Mesendoderm (in vitro differentiated cells): ENCODE data around the gene DNTT.

Experiments used
- DNase-seq: peaks from one replicate; pipeline ENCODE4 v3.0.0; 2013
- H2AK5ac ChIP-seq: 2 replicates; pipeline ENCODE4 v1.6.1; 2013; ENCODE audit warnings: low read length, inconsistent platforms
- H2BK120ac ChIP-seq: 2 replicates; pipeline ENCODE4 v1.6.1; 2013; ENCODE audit warnings: low read depth, mild to moderate bottlenecking, low read length, moderate library complexity, mixed read lengths
- H2BK15ac ChIP-seq: replicated peaks from 2 replicates; pipeline ENCODE4 v1.6.1; 2013; ENCODE audit warnings: low read depth, mild to moderate bottlenecking, moderate library complexity
- H2BK5ac ChIP-seq: 2 replicates; pipeline ENCODE4 v1.6.1; 2013; ENCODE audit warnings: low read length, inconsistent platforms
- H3K18ac ChIP-seq: 2 replicates; pipeline ENCODE4 v1.6.1; 2013; ENCODE audit warnings: mild to moderate bottlenecking, low read length, mixed read lengths
- H3K23ac ChIP-seq: one replicate; pipeline ENCODE4 v1.6.1; 2013; ENCODE audit warnings: low read length
- H3K27ac ChIP-seq: 2 replicates; pipeline ENCODE4 v1.5.1; 2013; ENCODE audit warnings: low read depth, mild to moderate bottlenecking, inconsistent platforms, low read length, moderate library complexity
- H3K27me3 ChIP-seq: 2 replicates; pipeline ENCODE4 v1.6.1; 2013; ENCODE audit warnings: low read length, control low read depth, mild to moderate bottlenecking, inconsistent platforms; ENCODE audit not compliant: insufficient read depth, poor library complexity
- H3K36me3 ChIP-seq: 2 replicates; pipeline ENCODE4 v1.6.1; 2013; ENCODE audit warnings: low read length, inconsistent platforms; ENCODE audit not compliant: control insufficient read depth, insufficient read depth
- H3K4ac ChIP-seq: one replicate; pipeline ENCODE4 v1.6.1; 2013; ENCODE audit warnings: low read depth, mild to moderate bottlenecking, low read length, moderate library complexity
- H3K4me1 ChIP-seq: 2 replicates; pipeline ENCODE4 v1.6.1; 2013; ENCODE audit warnings: low read depth, low read length, inconsistent platforms; ENCODE audit not compliant: control insufficient read depth
- H3K4me2 ChIP-seq: 2 replicates; pipeline ENCODE4 v1.6.1; 2013; ENCODE audit warnings: low read length
- H3K4me3 ChIP-seq: 2 replicates; pipeline ENCODE4 v1.5.1; 2013; ENCODE audit warnings: mild to moderate bottlenecking, low read length
- H3K56ac ChIP-seq: one replicate; pipeline ENCODE4 v1.6.1; 2013; ENCODE audit warnings: low read length
- H3K79me1 ChIP-seq: 2 replicates; pipeline ENCODE4 v1.6.1; 2013; ENCODE audit warnings: low read length, inconsistent platforms
- H3K79me2 ChIP-seq: 2 replicates; pipeline ENCODE4 v1.6.1; 2013; ENCODE audit warnings: mild to moderate bottlenecking, low read length; ENCODE audit not compliant: control insufficient read depth, insufficient read depth
- H3K9ac ChIP-seq: 2 replicates; pipeline ENCODE4 v1.6.1; 2013; ENCODE audit warnings: low read length, inconsistent platforms
- H4K5ac ChIP-seq: one replicate; pipeline ENCODE4 v1.6.1; 2013; ENCODE audit warnings: low read length
- H4K8ac ChIP-seq: one replicate; pipeline ENCODE4 v1.6.1; 2013; ENCODE audit warnings: low read depth, mild to moderate bottlenecking, control low read depth, low read length, moderate library complexity
- WGBS: extraction: QIAGEN DNeasy Blood & Tissue Kit; methylation state at CpG from one replicate; pipeline ENCODE4 v1.1.7; 2013; ENCODE audit warnings: low lambda C conversion rate, missing lambda C conversion rate; ENCODE audit not compliant: insufficient coverage; ENCODE audit errors: extremely low coverage; 5-methylcytosine and 5-hydroxymethylcytosine counted together

The DNTT gene

GRCh38 chr10:96344178-96344577 lies 39.9 kb downstream of the DNTT start:
- H3K27ac ChIP-seq: no peak overlapping the region
- H3K4me1 ChIP-seq: peaks cover 4% of the 10 kb centered on the region
- no peaks in the 10 kb centered on the region for H3K79me2 ChIP-seq
- no peak overlapping the region for H3K18ac ChIP-seq
- H3K4me3 ChIP-seq: no peak overlapping the region
- no peak overlapping the region for H3K4me2 ChIP-seq
- no peaks in the 10 kb centered on the region for H3K36me3 ChIP-seq
- H2BK5ac ChIP-seq: no peak overlapping the region
- H3K23ac ChIP-seq: no peak overlapping the region
- WGBS: no CpG with 5 or more reads among the region's 4 CpGs
- no peak overlapping the region for H3K9ac ChIP-seq
- no peak overlapping the region for H2BK120ac ChIP-seq
- H4K5ac ChIP-seq: no peak overlapping the region
- no peak overlapping the region for H2AK5ac ChIP-seq
- no peak for DNase-seq
- H4K8ac ChIP-seq: no peak overlapping the region
- no peaks in the 10 kb centered on the region for H3K79me1 ChIP-seq
- no peaks in the 10 kb centered on the region for H3K27me3 ChIP-seq
- H3K56ac ChIP-seq: no peak overlapping the region
- no peak overlapping the region for H2BK15ac ChIP-seq
- H3K4ac ChIP-seq: no peak overlapping the region

DNA sequence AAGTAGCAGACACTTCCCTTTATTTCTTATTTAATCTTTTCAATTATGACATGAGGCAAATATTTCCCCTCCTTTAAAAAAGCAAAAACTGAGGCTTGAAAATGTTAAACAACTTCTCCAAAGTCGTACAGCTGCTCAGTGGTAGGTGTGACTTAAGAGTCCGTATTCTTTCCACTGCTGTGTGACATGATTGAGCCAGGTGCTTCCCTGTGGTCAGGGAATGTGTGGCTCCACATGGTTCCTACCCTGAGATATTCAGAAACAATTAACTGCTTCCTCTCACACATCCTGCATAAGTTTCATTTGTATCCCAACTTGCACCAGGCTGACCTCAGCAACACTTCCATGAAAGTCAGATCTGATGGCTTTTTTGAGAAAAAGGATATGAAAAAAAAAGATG lies 41.0 kb downstream of the DNTT start:
- DNase-seq: peak; percentile 82
- no peak overlapping the region for H4K8ac ChIP-seq
- H2BK120ac ChIP-seq: no peak overlapping the region
- H3K18ac ChIP-seq: no peak overlapping the region
- no peak overlapping the region for H2BK5ac ChIP-seq
- no CpG with 5 or more reads among the region's 2 CpGs for WGBS
- H3K4me3 ChIP-seq: no peak overlapping the region
- H4K5ac ChIP-seq: no peak overlapping the region
- H3K27ac ChIP-seq: peak overlapping the region; percentile 3
- H2BK15ac ChIP-seq: no peak overlapping the region
- no peak overlapping the region for H3K56ac ChIP-seq
- H3K4me1 ChIP-seq: peaks cover 4% of the 10 kb centered on the region
- H3K4me2 ChIP-seq: no peak overlapping the region
- H2AK5ac ChIP-seq: no peak overlapping the region
- no peaks in the 10 kb centered on the region for H3K79me1 ChIP-seq
- H3K23ac ChIP-seq: no peak overlapping the region
- H3K27me3 ChIP-seq: no peaks in the 10 kb centered on the region
- H3K4ac ChIP-seq: no peak overlapping the region
- no peaks in the 10 kb centered on the region for H3K36me3 ChIP-seq
- no peak overlapping the region for H3K9ac ChIP-seq
- H3K79me2 ChIP-seq: no peaks in the 10 kb centered on the region

DNA sequence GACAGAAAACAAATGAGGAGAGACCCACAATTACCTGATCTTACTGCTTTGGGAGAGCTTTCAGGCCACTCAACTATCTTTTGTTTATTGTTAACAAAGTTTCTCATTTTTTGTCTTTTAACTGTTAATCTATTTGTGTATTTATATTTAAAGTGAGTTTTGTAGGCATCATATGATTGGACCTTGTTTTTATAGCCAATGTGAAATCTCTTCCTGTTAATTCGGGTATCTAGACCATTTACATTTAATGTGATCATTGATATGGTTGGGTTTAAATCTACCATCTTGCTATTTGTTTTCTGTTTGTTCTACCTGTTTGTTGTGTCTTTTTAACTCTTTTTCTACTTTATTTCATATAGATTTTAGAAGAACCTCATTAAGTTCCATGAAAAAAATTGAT lies 42.1 kb downstream of the DNTT start:
- no peak overlapping the region for H4K5ac ChIP-seq
- no peaks in the 10 kb centered on the region for H3K79me1 ChIP-seq
- no peak overlapping the region for H3K9ac ChIP-seq
- H2BK5ac ChIP-seq: no peak overlapping the region
- no peak overlapping the region for H3K27ac ChIP-seq
- H2BK15ac ChIP-seq: no peak overlapping the region
- H3K18ac ChIP-seq: no peak overlapping the region
- H3K4ac ChIP-seq: no peak overlapping the region
- H3K4me3 ChIP-seq: no peak overlapping the region
- no peak overlapping the region for H3K4me2 ChIP-seq
- no peak overlapping the region for H2AK5ac ChIP-seq
- H2BK120ac ChIP-seq: no peak overlapping the region
- peaks cover 4% of the 10 kb centered on the region for H3K4me1 ChIP-seq
- no peak overlapping the region for H3K56ac ChIP-seq
- no peak overlapping the region for H3K23ac ChIP-seq
- H3K79me2 ChIP-seq: no peaks in the 10 kb centered on the region
- WGBS: no CpG with 5 or more reads among the region's 1 CpG
- no peaks in the 10 kb centered on the region for H3K27me3 ChIP-seq
- no peak overlapping the region for H4K8ac ChIP-seq
- DNase-seq: no peak
- H3K36me3 ChIP-seq: no peaks in the 10 kb centered on the region

GRCh38 chr10:96352027-96352426 lies 47.8 kb downstream of the DNTT start:
- no peak overlapping the region for H2BK120ac ChIP-seq
- H3K4ac ChIP-seq: no peak overlapping the region
- H3K4me3 ChIP-seq: no peak overlapping the region
- no peak overlapping the region for H3K27ac ChIP-seq
- H3K36me3 ChIP-seq: no peaks in the 10 kb centered on the region
- H3K79me2 ChIP-seq: no peaks in the 10 kb centered on the region
- no peak overlapping the region for H2BK15ac ChIP-seq
- H4K5ac ChIP-seq: no peak overlapping the region
- no peaks in the 10 kb centered on the region for H3K79me1 ChIP-seq
- H3K9ac ChIP-seq: no peak overlapping the region
- no peaks in the 10 kb centered on the region for H3K4me1 ChIP-seq
- no peak overlapping the region for H3K56ac ChIP-seq
- H3K27me3 ChIP-seq: no peaks in the 10 kb centered on the region
- no peak overlapping the region for H3K18ac ChIP-seq
- H3K23ac ChIP-seq: no peak overlapping the region
- no peak overlapping the region for H2AK5ac ChIP-seq
- no peak overlapping the region for H3K4me2 ChIP-seq
- H2BK5ac ChIP-seq: no peak overlapping the region
- no peak for DNase-seq
- H4K8ac ChIP-seq: no peak overlapping the region

DNA sequence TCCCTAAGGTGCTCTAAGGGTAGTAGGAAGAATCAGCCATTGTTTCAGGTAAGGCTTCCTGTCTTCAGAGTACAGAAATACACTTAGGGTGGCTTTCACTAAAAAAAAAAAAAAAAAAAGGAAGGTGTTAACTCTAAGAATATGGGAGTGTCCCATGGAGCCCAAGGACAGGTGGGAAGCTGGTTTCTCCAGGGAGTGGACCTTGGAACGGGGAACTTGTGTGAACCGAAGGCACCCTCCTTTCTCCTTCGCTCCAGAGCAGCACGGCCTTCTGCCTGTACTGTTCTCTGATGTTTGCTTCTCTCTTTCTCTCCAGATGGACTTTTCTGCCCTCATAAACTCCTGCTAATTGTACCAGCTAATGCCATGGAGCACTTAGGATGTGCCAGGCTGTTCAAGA lies 48.3 kb downstream of the DNTT start:
- Histone ChIP-seq H3K27me3 (no peaks in the 10 kb centered on the region), H3K9ac (no peak overlapping the region), H3K27ac (no peak overlapping the region), H3K4ac (no peak overlapping the region), H3K56ac (no peak overlapping the region), H2BK5ac (no peak overlapping the region), H2BK15ac (no peak overlapping the region), H3K36me3 (no peaks in the 10 kb centered on the region), H4K5ac (no peak overlapping the region), H3K4me1 (no peaks in the 10 kb centered on the region), H2AK5ac (no peak overlapping the region), H3K79me2 (no peaks in the 10 kb centered on the region), H3K18ac (no peak overlapping the region), H3K79me1 (no peaks in the 10 kb centered on the region), H3K23ac (no peak overlapping the region), H2BK120ac (no peak overlapping the region), H3K4me2 (no peak overlapping the region), H3K4me3 (no peak overlapping the region), H4K8ac (no peak overlapping the region)
- WGBS: no CpG with 5 or more reads among the region's 4 CpGs
- no peak for DNase-seq

DNA sequence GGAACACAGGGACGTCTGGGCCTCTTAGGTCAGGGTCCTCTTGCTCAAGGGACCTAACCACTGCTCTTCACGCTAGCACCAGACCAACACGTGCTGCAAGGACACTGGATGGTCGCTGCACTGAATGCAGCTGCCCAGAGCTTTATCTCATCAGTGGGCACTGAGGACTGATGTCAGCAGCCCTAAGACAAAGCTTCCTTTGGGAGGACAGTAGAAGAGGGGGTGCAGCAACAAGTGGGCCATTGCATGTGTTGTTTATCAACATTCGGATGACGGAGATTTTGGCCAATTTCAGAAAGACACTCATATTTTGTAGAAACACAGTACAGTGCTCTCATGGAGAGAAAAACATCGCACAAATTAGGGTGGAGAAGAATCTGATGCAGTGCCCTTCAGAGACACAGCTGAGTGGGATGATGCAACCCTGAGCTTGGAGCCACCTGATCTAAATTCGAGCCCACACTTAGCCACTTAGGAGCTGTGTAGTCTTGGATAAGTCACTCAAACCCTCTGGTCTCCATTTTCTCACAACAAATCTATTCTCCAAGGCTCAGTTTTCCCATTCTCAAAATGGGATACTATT lies 52.9 kb downstream of the DNTT start:
- no peak overlapping the region for H4K5ac ChIP-seq
- no peak overlapping the region for H3K56ac ChIP-seq
- no peak overlapping the region for H3K4ac ChIP-seq
- H3K79me2 ChIP-seq: no peaks in the 10 kb centered on the region
- no peak overlapping the region for H4K8ac ChIP-seq
- no peak overlapping the region for H3K23ac ChIP-seq
- H3K27ac ChIP-seq: no peak overlapping the region
- no peak overlapping the region for H2BK120ac ChIP-seq
- H3K27me3 ChIP-seq: no peaks in the 10 kb centered on the region
- no peaks in the 10 kb centered on the region for H3K4me1 ChIP-seq
- H3K4me2 ChIP-seq: no peak overlapping the region
- no peak overlapping the region for H3K4me3 ChIP-seq
- no peak overlapping the region for H3K9ac ChIP-seq
- no peak overlapping the region for H3K18ac ChIP-seq
- no CpG with 5 or more reads among the region's 8 CpGs for WGBS
- no peaks in the 10 kb centered on the region for H3K79me1 ChIP-seq
- no peak overlapping the region for H2BK5ac ChIP-seq
- no peaks in the 10 kb centered on the region for H3K36me3 ChIP-seq
- no peak for DNase-seq
- H2AK5ac ChIP-seq: no peak overlapping the region
- H2BK15ac ChIP-seq: no peak overlapping the region
